Forelimb muscle (tissue), 1 donor: ENCODE measurements around the gene ING5. TPM values are rescaled to one million over a fixed set of nuclear protein-coding genes. Genes with fewer than 3 reads are reported as not detected.

Experiments used
- DNase-seq: peaks from one replicate; pipeline ENCODE4 v3.0.0-alpha.2; 2013; ENCODE audit warnings: low read depth
- polyA plus RNA-seq: library from polyadenylated mRNA; unstranded; fragments of 120-200 nt; gene quantifications from one replicate; pipeline ENCODE4 v1.2.1, GENCODE V29; 2013; ENCODE audit not compliant: insufficient read length

ING5 gene
- polyA plus RNA-seq, 1 donor, result 25.0 TPM

DNA sequence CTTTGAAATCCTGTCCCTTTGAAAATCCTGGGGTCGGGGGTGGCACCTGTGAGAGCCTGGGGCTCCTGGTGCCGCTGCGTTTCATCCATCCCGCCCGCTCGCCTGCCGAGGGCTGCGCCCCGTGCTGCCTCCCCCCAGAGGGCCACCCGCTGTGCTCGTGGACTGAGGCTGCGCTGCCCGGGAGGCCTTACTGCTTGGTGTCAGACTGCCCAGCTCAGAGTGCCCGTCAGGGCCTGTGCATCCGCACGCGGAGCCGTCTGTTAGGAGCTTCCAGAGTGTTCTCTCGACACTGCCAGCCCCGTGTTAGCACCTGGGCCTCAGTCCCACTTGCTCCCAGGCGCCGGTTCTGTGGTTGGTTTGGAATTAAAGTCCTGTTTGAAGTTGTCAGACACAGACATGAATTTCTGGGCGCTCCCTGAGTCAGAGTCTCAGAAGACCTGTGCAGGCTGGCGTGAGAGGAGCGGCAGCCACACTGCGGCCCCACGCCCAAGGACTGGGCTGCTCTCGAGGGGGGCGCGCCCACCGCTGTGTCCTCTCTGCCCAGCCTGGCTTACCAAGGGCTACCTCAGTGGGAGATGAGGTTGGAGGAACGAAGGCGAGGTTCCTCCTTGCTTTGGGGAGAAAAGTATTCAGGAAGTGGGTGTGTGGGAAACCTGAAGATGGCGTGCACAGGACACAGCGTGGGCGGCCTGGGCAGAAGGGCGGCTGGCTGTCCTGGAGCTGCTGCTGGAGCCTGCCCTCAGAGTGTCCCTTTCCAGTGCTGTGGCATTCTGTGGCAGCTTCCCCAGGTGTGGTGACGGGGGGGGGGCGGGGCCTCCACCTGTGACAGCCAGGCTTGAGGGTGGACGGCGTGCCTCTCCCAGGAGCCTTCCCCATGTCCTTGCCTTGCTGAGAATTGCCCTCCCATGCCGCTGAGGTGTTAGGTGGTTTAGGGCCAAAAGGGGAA lies 29.3 kb upstream of the ING5 start:
- no peak for DNase-seq

DNA sequence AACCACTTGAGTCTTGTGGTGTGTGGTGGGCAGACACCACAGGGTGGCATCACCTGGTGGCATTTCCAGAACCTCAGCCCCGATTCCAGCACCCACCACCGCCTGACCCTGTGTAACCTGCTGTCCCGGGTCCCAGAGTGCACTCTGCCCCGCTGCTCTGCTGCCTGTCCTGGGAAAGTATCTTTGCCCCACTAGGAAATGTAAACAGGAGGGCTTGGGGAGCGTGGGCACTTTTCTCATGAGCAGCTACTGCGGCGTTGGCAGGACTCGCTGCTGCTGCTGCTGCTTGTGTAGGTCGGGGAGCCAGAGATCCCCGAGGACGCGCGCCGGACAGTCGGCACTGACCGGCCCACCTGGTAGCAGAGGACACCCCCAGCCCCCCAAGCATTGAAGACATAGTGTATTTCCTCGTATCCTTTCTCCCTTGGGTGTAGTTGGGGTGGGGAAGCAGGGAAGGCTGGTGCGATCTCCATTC lies 28.6 kb upstream of the ING5 start:
- DNase-seq, result no peak

DNA sequence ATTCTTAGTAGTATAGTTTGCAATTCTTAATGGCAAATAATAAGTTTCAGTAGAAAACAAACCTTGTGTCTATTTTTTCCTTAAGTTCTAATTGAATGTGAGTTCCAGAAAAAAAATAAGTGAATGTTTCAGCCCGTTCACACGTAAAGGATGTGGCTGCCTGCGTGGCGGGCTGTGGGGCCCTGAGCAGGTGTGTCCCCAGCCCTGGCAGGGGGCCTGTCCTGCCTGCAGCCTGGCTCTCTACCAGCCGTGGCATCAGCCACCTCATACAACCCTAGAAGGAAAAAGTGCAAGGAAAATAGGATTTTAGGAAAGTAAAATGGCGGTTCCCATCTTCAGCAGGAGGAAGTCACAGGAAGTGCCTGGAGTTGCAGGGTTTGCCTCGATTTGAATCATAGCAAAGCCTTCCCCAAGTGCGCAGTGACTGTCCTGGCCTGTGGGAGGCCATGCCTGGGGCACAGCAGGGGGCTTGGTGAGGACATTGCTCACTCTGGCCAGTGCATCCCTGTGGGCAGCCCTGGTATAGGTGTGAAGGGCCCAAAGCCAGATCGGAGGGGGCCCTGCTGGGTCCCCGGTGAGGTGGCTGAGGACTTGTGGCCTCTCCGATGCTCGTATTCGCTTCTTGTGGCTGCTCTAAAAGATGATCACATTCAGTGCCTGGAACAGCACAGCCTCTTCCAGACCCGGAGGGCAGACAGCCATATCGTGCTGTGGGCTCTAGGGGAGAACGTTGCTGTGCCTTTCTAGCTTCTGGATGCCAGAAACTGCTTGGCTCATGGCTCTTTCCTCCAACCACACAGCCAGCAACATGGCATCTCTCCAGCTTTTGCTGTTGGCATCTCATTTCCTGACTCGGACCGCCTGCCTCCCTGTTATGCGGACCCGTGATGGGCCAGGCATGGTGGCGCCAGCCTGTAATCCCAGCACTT lies 27.8 kb upstream of the ING5 start:
- no peak for DNase-seq

DNA sequence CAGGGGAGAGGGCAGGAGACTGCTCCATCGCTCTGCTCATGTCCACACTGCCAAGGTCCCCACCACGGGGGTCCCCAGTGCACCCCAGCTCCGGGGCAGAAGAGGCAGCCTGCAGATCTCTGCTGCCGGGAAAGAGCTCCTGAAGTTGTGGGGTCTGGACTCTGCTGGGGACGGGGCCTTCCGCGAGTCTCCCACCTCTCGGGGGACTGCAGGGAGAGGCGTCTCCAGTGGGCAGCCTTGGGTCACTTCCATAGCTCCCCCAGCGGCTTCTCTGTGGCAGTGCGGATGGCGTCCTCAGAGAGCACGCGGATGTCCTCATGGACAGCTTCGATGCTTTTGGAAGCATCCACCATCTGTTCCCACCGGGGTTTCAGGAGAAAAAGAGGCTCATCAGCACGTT lies 26.0 kb upstream of the ING5 start:
- no peak for DNase-seq

DNA sequence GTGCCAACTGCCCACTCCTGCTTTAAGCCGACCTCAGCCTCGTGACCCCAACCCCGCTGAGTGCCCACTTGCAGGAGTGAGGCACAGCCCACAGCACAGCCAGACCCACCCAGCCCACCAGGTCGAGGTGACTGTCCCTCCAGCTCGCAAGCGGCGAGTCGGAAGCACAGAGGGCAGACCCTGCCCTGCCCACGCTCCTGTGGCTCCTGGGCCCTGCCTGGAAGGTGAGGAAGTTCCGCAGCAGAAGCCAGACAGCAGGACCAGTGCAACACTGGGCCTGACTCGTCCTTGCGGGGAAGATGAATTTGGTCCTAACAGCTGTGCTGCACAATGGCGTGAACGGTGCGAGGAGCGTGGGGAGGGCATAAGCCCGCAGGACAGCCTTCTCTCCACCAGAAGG lies 25.2 kb upstream of the ING5 start:
- DNase-seq, result no peak

DNA sequence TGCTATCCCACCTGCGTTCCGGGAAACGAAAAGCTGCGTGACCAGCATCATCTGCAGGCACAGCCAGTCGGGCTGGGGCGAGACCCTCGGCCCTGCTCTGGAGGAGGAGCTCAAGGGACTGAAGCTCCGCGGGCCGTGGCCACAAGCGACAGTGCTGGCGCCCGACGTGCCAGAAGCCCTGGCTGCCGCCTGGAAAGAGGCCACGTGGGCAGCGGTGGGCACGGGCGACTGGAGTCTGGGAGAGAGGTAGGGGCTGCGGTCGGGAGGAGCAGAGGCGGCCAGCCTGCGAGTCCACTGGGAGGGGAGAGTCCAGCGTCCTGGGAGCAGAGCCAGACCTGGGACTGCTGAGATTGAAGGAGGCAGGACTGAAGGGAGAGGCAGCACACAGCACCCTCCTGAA lies 24.4 kb upstream of the ING5 start:
- no peak for DNase-seq

DNA sequence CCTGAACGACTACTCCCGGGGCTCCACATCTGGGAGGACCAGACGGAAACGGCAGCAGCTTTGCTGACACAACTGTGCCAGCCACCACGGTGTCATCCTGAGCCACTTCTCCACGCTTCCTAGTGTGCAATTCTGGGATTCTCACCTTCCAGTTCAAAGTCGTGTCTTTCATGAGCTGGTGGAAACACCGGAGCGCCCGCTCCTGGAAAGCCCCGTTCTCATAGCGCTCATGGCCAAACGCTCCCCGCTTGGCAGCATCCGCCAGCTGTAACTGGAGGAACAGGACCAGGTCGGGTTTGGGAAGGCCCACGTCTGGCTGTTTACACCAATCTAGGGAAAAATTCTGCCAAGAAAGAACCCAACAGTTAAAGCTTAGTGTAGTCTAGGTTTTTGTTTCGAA lies 23.5 kb upstream of the ING5 start:
- DNase-seq, result no peak

DNA sequence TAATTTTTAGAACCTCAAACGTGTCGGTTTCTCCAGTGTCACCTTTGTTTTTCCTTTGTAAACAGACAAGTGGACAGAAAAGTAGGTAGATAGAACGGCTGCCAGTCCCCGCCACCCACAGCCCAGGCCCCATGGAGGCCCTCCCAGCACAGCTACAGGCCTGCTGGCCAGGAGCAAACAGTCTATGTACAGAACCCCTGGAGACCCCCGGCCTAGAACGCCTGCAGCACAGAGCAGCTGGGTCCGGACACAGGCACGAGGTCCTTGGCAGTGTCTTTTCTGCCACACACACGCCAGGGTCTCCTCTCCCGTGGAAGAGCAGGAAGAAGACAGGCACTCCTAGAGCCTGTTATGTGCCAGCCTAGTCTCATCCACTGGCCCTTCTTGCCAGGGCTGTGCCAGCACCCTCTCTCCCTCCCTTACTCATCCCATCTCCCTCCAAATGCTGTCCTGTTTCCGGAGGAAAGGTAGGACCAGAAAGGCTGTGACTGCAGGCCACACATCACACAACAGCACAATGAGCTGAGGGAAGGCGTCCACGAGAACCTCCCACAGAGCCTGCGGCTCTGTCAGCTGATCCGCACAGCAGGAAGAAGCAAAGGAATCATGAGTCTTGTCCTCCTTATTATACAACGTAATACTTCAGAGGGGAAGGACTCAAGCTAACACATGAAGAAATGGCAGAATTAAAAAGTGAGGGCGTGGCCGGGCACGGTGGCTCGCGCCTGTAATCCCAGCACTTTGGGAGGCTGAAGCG lies 22.9 kb upstream of the ING5 start:
- no peak for DNase-seq

DNA sequence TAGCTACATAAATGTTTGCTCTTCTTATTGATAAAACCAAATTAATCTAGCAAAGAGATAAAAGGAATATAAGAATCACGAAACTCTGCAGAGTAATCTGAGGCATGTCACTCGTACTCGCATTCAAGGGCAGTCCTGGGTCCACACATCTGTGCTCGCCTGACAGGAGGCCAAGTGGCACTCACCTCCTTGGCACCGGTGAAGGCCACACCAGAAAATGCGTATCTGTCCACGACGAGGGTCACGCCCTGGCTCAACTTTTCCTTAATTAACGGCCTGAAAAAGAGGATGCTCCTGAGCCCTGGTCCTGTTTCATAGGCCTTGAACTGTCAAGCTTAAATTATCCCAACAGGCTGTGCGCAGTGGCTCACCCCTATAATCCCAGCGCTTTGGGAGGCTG lies 21.8 kb upstream of the ING5 start:
- DNase-seq, result no peak

DNA sequence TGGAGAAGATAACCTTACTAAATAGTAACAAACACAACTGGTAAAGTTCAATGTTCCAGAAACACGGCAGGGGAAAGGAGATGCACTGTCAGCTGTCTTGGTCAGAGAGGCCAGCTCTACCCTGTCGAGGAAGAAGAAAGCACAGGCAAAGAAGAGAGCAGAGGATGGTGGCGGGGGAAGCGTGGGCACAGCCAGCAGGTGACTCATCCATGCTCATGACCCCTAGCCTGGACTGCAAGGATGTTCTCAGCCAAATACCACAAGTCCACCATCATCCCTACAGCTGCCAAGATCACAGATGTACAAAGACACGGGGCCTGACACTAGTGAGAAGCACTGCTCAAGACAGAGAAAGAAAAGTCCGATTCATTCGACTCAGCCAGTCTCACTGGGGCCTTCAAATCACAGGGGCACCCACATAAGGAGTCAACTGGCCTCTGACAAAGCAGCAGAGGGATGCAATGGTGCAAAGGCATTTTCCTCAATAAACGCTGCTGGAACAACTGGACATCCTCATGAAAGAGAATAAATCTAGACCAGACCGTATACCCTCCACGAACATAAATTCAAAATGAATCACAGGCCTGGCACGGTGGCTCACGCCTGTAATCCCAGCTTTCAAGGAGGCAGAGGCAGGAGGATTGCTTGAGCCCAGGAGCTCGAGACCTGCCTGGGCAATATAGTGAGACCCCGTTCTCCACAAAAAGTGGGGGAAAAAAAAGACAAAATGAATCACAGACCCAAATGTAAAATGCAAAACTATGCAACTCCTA lies 20.8 kb upstream of the ING5 start:
- DNase-seq, result no peak

DNA sequence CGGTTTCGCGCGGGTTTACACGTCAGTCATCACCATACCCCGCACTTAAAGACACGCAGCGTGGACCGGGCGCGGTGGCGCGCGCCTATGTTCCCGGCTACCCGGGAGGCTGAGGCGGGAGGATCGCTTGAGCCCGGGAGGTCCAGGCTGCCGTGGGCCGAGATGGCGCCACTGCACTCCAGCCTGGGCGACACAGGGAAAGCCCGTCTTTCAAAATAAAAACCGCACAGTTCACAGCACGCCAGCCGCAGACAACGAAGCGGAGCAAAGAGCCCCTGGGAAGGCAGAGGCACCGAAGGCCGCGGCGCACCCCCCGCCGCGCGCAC lies 15.6 kb upstream of the ING5 start:
- no peak for DNase-seq

DNA sequence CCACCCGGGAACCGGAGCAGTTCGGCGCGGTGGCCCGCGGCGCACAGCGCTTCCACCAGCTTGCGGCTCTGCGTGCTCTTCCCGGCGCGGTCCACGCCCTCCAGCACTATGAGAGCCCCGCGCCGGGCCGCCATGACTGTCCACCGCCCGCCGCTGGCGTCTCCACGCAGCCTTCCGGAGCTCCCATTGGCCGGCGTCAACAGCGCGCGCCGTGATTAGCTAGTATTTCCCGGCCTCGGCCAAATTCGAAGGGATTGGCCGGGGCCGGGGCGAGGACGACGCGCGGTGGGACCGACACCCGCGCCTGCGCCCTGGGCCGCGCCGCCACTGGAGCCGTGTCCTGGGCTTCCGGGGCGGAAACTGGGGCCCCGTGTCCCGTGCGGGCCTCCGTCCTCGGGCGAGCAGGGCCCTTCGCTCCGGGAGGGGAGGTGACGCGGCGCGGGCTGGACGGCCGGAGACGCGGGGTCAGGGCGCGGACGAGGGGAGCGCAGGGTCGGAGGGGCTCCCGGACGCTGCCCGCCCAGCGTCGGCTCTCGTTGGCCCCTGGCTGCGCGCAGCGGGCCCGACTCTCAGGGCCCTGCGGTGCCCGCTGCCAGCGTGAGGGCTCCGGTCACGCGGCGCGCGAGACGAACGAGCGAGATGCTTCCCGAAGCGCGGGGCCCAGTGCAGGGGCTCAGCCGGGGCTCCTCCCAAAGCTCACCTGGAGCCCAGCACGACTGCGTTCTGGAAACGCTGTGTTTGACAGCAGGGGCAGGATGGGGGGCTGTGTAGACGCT lies 15.0 kb upstream of the ING5 start, which contains the start of gene DTYMK:
Gene DTYMK (minus strand): TSS at position 166 of the 776 bp plus-strand sequence. CDS start 32 bp downstream, at position 134.
- DNase-seq, result peak; percentile 86

DNA sequence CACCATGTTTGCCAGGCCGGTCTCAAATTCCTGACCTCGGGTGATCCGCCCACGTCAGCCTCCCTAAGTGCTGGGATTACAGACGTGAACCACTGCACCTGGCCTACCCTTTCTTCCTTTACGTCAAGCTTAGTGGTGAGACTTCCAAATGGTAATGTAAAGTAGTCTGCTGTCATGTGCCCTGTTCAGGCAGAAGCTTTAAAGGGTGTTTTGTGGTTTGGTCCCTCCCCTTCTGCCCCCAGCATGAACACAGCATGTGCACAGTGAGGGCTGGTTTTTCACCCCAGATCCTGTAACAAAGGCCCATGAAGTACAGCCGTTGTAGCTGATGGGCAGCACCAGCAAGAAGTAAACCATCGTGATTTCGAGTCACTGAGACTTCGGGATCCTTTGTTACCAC lies 12.5 kb upstream of the ING5 start:
- no peak for DNase-seq

DNA sequence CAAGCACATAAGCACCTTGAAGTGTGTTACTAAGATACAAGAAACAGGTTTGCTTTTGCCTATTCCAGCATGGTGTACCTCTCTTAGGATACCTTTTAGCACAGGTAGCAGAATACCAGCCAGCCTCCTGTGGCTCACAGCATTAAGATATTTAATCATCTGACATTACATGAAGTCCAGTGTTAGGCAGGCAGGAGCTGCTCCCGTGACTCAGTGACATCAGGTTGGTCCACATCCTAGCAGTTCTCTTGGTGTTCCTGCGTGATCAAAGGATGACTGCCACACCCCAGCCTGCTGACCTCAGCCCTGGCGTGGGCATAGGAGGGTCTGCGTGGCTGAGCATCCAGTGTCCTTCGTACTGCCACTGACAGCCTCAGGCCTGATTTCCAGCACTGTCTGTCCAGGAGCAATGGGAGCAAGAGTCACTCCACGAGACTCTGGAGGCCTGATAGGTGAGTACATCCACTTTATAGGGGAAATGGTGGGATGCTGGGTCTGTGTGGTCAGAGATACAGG lies 11.6 kb upstream of the ING5 start:
- DNase-seq, result no peak

DNA sequence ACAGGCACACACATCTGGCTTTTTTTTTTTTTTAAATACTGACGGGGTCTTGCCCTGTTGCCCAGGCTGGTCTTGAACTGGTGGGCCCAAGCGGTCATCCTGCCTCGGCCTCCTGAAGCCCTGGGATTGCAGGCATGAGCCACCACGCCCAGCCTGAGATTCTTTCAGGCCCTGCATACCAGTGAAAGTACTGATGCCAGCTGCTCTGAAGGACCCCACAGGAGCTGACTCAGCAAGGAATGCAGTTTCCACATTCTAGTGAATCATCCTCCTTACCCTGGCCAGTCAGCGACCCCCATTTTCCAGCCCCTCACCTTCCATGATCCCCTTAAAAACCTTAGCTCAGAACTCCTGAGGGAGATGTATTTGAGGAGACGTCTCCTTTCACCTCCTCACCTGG lies 9.4 kb upstream of the ING5 start:
- no peak for DNase-seq

DNA sequence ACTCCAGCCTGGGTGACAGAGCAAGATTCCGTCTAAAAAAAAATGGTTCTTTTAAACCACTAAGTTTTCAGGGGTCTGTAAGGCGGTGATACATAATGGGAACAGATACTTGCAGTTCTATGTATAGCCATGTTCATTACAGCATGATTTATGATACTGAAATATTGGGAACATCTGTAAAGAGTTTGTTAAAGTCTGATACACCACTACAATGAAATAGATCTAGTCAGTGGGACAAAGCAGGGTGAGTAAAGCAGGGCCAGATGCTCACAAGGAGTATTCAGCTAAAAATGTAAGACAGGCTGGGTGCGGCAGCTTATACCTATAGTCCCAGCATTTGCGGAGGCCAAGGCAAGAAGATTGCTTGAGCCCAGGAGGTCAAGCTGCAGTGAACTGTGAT lies 6.2 kb upstream of the ING5 start:
- DNase-seq, result no peak

DNA sequence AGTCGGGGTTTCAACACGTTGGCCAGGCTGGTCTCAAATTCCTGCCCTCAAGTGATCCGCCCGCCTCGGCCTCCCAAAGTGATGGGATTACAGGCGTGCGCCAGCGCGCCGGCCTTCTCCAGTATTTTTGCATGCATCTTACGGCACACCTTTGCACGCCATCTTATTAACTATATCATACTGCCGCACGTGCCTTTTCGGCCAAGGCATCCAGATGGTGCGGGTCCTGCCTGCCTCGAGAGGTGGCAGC lies 765 bp upstream of the ING5 start:
- DNase-seq, result no peak

DNA sequence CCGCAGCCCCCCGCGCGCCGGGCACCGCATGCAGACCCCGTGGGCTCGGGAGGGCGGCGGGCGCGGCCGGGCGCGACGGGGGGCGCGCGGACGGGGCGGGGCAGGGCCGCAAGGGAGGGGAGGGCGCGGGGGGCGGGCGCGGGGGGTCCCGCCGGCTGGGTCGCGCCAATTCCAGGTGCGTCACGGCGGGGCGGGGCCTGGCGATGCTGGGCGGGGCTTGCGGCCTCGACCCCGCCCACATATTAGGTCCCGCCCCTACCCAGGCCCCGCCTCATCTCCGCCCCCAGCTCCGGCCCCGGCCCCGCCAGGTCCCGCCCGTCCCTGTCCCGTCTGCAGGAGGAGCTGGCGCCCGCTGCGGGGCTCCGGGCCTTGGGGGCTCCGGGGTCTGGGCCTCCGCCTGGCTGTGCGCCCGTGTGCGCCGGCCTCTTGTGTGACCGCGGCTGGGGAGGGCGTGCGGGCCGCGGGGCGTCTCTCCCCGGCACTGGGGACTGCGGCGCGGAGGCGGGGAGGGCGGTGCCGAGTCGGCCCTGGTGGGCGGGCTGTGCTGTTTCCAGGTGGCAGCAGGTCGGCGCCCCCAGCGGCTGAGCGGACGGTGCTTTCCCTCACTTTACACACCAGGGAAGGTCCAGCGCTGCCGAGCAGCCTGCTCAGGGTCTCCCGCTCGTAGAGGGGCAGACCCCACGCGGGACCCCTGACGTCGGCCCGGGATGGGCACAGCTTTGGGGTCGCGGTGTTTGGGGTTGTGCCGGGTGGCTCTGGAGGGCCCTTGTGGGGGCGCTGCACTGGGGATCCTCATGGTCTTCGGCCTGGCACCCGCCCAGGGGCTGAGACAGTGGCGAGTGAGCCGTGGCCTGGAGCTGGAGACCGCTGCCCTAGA lies 554 bp downstream of the ING5 start:
- DNase-seq, result no peak

DNA sequence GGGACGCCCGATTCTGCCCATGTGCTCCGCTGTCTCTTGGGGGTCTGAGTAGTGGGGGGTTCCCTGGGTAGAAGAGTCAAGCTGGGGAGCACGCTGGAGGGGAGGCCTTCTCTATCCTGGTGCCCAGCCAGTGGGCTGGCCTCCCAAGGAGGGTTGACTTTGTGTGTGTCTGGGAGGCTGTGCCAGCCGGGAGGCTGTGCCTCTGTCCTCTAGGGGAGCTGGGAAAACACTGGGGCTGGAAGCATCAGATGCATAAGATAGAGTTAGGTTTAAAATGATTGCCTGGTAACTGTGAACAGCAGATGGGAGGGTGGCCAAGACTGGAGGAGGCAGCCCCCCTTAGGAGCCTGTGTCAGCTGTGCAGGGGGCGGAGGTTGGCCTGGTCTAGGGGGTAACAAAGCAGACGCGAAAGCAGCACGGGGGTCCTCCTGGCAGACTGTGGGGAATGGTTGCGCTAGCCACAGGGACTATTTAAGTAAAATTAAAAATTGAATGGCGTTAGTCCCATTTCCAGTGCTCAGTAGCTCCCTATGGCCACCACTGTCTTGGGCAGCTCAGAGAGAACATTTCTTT lies 1.3 kb downstream of the ING5 start:
- no peak for DNase-seq
